OCI-LY1 (cell line): ENCODE data around the gene RPS27A.
"Not testable (repeated sequence)": the region's sequence is repeated elsewhere in the genome, so short reads cannot be mapped to it uniquely, and the experiment has no call there.

Experiments used
- EZH2 ChIP-seq: fragments of 200-600 bp; sonication (generic), shearing (Covaris generic); IDR thresholded peaks from 2 replicates; pipeline ENCODE4 v1.8.0; 2017; ENCODE audit warnings: borderline replicate concordance, mixed run types, mild to moderate bottlenecking, antibody characterized with exemption, low read length, moderate library complexity, mixed read lengths
- TF ChIP-seq, protein P1 (sequence below): fragments of 200-600 bp; sonication (generic), shearing (Covaris generic); IDR thresholded peaks from 2 replicates; pipeline ENCODE4 v1.5.1; 2017; ENCODE audit warnings: mild to moderate bottlenecking, antibody characterized with exemption, low read length, moderate library complexity, mixed read lengths

DNA sequence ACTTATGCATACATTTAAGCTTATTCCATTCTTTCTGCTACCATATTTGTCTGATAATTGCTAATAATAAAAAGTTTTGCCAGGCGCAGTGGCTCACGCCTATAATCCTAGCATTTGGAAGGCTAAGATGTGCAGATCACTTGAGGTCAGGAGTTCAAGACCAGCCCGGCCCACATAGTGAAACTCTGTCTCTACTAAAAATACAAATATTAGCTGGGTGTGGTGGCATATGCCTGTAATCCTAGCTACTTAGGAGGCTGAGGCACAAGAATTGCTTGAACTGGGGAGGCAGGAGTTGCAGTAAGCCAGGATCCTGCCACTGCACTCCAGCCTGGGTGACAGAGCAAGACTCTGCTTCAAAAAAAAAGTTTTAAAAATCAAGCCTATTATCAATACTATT is 27.1 kb downstream of the RPS27A start:
- TF ChIP-seq, protein P1, sequence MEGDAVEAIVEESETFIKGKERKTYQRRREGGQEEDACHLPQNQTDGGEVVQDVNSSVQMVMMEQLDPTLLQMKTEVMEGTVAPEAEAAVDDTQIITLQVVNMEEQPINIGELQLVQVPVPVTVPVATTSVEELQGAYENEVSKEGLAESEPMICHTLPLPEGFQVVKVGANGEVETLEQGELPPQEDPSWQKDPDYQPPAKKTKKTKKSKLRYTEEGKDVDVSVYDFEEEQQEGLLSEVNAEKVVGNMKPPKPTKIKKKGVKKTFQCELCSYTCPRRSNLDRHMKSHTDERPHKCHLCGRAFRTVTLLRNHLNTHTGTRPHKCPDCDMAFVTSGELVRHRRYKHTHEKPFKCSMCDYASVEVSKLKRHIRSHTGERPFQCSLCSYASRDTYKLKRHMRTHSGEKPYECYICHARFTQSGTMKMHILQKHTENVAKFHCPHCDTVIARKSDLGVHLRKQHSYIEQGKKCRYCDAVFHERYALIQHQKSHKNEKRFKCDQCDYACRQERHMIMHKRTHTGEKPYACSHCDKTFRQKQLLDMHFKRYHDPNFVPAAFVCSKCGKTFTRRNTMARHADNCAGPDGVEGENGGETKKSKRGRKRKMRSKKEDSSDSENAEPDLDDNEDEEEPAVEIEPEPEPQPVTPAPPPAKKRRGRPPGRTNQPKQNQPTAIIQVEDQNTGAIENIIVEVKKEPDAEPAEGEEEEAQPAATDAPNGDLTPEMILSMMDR = not testable (repeated sequence)
- TF ChIP-seq EZH2 = not testable (repeated sequence)
